GM18508 (cell line): ENCODE data around the gene SUMO3.

Experiments used
- ATAC-seq: cut with Tn5 transposase; IDR thresholded peaks from one replicate; pipeline ENCODE4 v1.9.1; 2021; ENCODE audit warnings: moderate number of reproducible peaks; ENCODE audit not compliant: insufficient read depth, unreplicated experiment

The SUMO3 gene

GRCh38 chr21:44847261-44848056, 29.6 kb upstream of the SUMO3 start:
- ATAC-seq = no peak

GRCh38 chr21:44846485-44847260, 28.8 kb upstream of the SUMO3 start:
- ATAC-seq = no peak

DNA sequence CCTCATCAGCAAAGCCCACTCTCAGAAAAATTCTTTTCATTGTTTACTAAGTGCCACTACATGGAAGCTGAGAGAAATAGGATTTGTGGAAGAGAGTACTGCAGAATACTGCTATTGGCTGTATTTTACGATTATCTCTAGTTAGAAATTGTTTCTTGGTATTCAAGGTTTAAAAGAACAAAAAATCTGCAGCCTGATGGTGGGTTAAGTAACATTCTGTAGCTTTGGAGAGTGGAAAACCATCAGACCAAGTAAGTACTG, 28.3 kb upstream of the SUMO3 start:
- ATAC-seq = no peak

GRCh38 chr21:44845418-44846223, 27.8 kb upstream of the SUMO3 start:
- no peak for ATAC-seq

- no peak for ATAC-seq
Measured at GRCh38 chr21:44844256-44844655, 26.4 kb upstream of the SUMO3 start.

- ATAC-seq = no peak
Measured at GRCh38 chr21:44842721-44843445, 25.0 kb upstream of the SUMO3 start.

- no peak for ATAC-seq
Measured at GRCh38 chr21:44842087-44842486, 24.2 kb upstream of the SUMO3 start.

DNA sequence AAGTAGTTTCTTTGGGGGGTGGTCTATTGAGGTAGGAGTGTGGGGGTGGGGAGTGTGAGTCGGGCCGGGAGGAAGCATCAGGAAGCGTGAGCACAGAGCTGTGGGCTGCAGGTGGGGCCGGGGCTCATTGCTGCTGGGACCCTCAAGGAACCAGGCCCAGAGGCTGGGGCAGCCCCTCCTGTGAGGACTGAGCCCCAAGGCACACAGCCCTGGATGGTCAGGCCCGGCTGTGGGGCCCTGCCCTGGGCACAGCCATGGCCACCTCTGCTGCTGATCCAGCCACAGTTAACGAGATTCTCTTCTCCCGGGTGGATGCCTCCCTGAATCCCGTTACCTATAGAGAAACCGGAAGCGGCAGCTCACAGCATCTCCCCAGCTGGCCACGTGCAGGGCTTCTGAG, 22.9 kb upstream of the SUMO3 start:
- ATAC-seq = no peak

DNA sequence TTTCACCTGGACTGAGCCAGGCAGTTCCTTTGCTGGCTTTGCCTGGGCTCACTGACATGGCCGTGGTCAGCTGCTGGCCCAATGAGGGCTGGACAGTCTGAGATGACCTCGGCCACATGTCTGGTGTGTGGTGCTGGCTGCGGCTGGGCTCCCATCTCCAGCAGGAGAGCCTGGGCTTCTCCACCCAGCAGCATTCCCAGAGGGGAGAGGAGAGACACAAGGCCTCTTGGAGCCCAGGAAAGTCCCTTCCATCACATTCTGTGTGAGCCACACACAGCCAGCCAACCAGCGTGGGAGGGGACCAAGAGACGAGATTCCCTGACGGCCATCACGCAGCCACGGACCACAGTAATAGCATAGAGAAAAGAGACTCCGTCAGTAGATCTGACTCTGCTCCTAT, 21.1 kb upstream of the SUMO3 start:
- no peak for ATAC-seq

GRCh38 chr21:44838039-44838895, 20.4 kb upstream of the SUMO3 start:
- no peak for ATAC-seq

GRCh38 chr21:44837537-44837936, 19.7 kb upstream of the SUMO3 start:
- no peak for ATAC-seq

DNA sequence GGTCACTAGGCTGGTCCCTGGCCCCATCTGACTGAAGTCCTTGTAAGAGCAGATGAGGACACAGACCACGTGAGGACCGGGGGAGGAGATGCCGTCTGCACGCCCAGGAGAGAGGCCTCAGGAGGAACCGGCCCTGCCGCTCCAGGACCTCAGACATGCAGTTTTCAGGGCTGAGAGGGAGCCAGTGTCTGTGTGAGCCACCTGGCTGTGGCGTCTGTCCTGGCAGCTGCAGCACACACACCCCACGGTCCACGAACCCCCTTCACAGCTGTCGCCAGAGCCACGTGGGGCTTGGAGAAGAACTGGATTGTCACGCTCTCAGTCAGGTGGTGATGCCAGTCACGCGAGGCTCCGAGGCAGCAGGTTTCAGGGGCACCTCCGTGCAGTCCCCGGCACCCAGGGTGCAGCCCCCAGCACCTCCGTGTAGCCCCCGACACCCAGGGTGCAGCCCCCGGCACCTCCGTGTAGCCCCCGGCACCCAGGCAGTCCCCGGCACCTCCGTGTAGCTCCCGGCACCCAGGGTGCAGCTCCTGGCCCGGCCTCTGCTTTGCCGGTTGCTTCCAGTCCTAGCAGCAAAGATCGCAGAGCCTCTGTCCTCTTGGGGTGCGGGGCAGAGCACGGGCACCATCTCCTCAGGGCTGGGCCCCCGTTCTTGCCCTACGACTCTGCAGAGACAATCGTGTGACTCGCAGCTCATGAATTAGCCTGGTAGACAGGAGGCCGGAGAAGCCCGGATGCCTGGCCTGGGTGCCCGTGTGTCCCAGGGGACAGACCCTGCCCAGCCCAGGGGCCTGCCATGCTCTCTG, 19.0 kb upstream of the SUMO3 start:
- no peak for ATAC-seq

DNA sequence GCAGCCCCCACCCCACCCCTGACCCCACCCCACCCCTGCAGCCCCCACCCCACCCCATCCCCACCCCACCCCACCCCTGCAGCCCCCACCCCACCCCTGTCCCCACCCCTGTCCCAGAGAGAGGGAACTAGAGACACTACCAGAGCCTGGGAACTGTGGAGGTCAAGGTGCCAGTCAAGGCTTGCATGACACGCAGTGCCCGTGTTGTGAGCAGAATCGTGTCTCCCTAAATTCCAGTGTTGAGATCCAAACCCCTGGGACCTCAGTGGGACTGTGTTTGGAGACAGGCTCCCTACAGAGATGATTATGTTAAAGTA, 18.4 kb upstream of the SUMO3 start:
- ATAC-seq = no peak

DNA sequence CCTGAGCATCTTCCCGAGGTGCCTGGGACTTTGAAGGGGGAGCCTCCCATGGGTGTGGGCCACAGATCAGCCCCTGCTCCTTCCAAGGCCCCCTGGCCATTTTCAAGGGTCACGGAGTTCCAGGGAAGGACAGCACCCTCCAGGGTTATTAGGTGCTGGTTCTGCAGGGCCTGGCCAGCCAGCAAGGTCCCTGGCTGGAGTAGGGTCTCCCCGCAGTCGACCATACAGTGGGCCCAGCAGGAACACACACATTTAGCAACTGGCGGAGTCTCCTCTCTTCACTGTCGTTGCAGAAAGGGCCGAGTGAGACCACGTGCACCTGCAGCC, 17.7 kb upstream of the SUMO3 start:
- ATAC-seq = no peak

DNA sequence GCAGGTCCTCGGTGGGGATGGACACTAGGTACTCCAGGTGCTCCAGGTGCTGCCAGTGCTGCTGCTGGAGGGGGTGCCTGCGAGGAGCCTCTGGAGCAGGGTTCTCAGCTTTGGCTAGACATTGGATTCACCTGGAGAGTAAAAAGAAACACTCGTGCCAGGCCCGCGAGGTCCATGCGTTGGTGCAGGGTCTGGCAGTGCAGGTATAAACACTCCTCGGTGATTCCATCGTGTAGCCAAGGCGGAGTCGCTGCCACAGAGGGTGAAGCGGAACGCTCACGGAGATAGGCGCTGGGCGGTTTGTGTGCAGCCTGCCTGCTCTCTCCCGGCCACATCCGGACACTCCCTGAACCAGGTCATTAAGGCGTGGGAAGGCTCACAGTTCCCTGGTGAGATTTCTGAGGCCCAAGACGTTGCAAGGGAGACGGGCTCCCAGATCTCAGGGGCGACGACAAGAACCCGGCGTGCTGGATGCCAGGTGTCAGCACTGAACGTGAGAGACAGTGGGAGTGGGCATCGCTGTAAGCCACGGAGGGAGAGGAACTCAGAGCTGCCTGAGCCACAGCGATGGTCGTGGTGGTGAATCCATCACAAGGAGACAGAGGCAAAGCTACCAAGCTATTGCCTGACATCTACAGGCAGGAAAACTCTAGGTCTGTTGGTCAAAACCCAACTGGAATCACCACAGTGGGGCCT, 17.2 kb upstream of the SUMO3 start:
- ATAC-seq = no peak

- no peak for ATAC-seq
Measured at GRCh38 chr21:44834231-44834950, 16.5 kb upstream of the SUMO3 start.

GRCh38 chr21:44833663-44834062, 15.8 kb upstream of the SUMO3 start:
- no peak for ATAC-seq
